GM19023 (cell line): Measurements from ENCODE around the gene APP.
"Not testable (repeated sequence)": the region's sequence is repeated elsewhere in the genome, so short reads cannot be mapped to it uniquely, and the experiment has no call there.

Experiments
- ATAC-seq: cut with Tn5 transposase; IDR thresholded peaks from one replicate; pipeline ENCODE4 v1.9.1; 2021; ENCODE audit warnings: mild to moderate bottlenecking, moderate library complexity; ENCODE audit not compliant: unreplicated experiment

APP gene

GRCh38 chr21:26106562-26106961 is 64.0 kb downstream of the APP start:
- ATAC-seq: no peak

GRCh38 chr21:26105819-26106218 is 64.8 kb downstream of the APP start:
- no peak for ATAC-seq

- ATAC-seq: no peak
Measured at GRCh38 chr21:26100573-26100972, 70.0 kb downstream of the APP start.

GRCh38 chr21:26099610-26100219 is 70.9 kb downstream of the APP start:
- no peak for ATAC-seq

GRCh38 chr21:26098772-26099397 is 71.7 kb downstream of the APP start:
- ATAC-seq: no peak

GRCh38 chr21:26097475-26097874 is 73.1 kb downstream of the APP start:
- ATAC-seq: no peak

- no peak for ATAC-seq
Measured at GRCh38 chr21:26096494-26097371, 73.8 kb downstream of the APP start.

- ATAC-seq: no peak
Measured at GRCh38 chr21:26095131-26095530, 75.4 kb downstream of the APP start.

- ATAC-seq: no peak
Measured at GRCh38 chr21:26093122-26093521, 77.4 kb downstream of the APP start.

GRCh38 chr21:26091480-26092018 is 79.0 kb downstream of the APP start:
- ATAC-seq: no peak

GRCh38 chr21:26089730-26090129 is 80.8 kb downstream of the APP start:
- ATAC-seq: no peak

GRCh38 chr21:26087223-26087918 is 83.2 kb downstream of the APP start:
- no peak for ATAC-seq

- no peak for ATAC-seq
Measured at GRCh38 chr21:26085882-26086281, 84.7 kb downstream of the APP start.

- ATAC-seq: no peak
Measured at GRCh38 chr21:26085127-26085526, 85.4 kb downstream of the APP start.

GRCh38 chr21:26082549-26082948 is 88.0 kb downstream of the APP start:
- ATAC-seq: no peak

GRCh38 chr21:26081175-26081760 is 89.3 kb downstream of the APP start:
- ATAC-seq: not testable (repeated sequence)

GRCh38 chr21:26080211-26080610 is 90.4 kb downstream of the APP start:
- ATAC-seq: no peak

GRCh38 chr21:26079366-26079765 is 91.2 kb downstream of the APP start:
- ATAC-seq: no peak

- no peak for ATAC-seq
Measured at GRCh38 chr21:26077521-26077920, 93.0 kb downstream of the APP start.
